ENCODE results near the gene MAPT.

Gene MAPT

GRCh38 chr17:45950888-45951287 is 56.5 kb downstream of the MAPT start:
- TF ChIP-seq, protein P1, sequence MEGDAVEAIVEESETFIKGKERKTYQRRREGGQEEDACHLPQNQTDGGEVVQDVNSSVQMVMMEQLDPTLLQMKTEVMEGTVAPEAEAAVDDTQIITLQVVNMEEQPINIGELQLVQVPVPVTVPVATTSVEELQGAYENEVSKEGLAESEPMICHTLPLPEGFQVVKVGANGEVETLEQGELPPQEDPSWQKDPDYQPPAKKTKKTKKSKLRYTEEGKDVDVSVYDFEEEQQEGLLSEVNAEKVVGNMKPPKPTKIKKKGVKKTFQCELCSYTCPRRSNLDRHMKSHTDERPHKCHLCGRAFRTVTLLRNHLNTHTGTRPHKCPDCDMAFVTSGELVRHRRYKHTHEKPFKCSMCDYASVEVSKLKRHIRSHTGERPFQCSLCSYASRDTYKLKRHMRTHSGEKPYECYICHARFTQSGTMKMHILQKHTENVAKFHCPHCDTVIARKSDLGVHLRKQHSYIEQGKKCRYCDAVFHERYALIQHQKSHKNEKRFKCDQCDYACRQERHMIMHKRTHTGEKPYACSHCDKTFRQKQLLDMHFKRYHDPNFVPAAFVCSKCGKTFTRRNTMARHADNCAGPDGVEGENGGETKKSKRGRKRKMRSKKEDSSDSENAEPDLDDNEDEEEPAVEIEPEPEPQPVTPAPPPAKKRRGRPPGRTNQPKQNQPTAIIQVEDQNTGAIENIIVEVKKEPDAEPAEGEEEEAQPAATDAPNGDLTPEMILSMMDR (conservative IDR thresholded peaks at IDR 0.05; ENCODE audit: low read depth, low read length): no peak
- H3K4me3 ChIP-seq (ENCODE audit: low read depth, low read length): no peak overlapping the region
- no peak for DNase-seq (ENCODE audit: low read depth)

DNA sequence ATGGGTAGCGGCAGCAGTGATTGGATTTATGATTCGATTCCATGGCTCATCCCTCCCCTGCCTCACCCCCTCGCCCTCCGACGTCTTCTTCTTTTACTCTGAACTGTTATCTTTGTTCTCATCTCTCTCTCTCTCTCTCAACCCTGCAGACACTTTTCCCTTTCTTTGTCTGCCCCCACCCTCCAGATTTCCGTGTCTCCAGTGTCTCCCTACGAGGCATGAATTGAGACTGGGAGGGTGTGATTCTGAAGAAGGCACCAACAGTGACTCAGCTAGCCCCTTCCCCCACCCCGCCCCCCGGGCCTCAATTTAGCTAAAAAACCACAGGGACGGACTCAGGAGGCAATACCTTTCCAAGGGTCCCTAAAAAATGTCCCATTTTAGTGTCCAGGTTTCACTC is 57.0 kb downstream of the MAPT start:
- TF ChIP-seq, protein P1 (conservative IDR thresholded peaks at IDR 0.05; ENCODE audit: low read depth, low read length): no peak
- H3K4me3 ChIP-seq (ENCODE audit: low read depth, low read length): no peak overlapping the region
- DNase-seq (ENCODE audit: low read depth): no peak

DNA sequence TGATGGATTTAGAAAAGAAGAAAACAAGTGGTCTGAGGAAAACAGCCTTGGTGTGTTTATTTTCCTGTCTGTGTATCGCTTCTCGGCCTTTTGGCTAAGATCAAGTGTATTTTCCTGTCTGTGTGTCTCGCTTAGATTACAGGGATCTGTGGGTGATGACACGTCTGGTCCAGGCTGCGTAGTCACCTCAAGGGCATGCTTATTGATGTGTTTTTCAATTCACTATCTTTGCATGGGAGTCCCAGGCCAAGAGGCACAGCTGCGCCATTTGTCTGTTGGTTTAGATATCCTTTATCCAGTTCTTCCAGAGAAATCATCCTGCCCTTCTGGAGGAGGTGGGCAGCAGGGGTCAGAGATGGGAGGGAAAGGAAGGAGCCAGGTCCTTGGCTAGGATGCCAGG is 57.6 kb downstream of the MAPT start:
- TF ChIP-seq, protein P1 (conservative IDR thresholded peaks at IDR 0.05; ENCODE audit: low read depth, low read length): no peak
- no peak overlapping the region for H3K4me3 ChIP-seq (ENCODE audit: low read depth, low read length)
- no peak for DNase-seq (ENCODE audit: low read depth)

- no peak overlapping the region for H3K4me3 ChIP-seq (ENCODE audit: low read depth, low read length)
- DNase-seq (ENCODE audit: low read depth): no peak
- TF ChIP-seq, protein P1 (conservative IDR thresholded peaks at IDR 0.05; ENCODE audit: low read depth, low read length): no peak
Measured at GRCh38 chr17:45952814-45953320, 58.5 kb downstream of the MAPT start.

GRCh38 chr17:45953561-45953960 is 59.2 kb downstream of the MAPT start:
- DNase-seq (ENCODE audit: low read depth): no peak
- no peak overlapping the region for H3K4me3 ChIP-seq (ENCODE audit: low read depth, low read length)
- TF ChIP-seq, protein P1 (conservative IDR thresholded peaks at IDR 0.05; ENCODE audit: low read depth, low read length): no peak

- no peak for DNase-seq (ENCODE audit: low read depth)
- TF ChIP-seq, protein P1 (conservative IDR thresholded peaks at IDR 0.05; ENCODE audit: low read depth, low read length): no peak
- H3K4me3 ChIP-seq (ENCODE audit: low read depth, low read length): no peak overlapping the region
Measured at GRCh38 chr17:45954914-45955313, 60.6 kb downstream of the MAPT start.

GRCh38 chr17:45955326-45955725 is 61.0 kb downstream of the MAPT start:
- TF ChIP-seq, protein P1 (conservative IDR thresholded peaks at IDR 0.05; ENCODE audit: low read depth, low read length): no peak
- DNase-seq (ENCODE audit: low read depth): no peak
- no peak overlapping the region for H3K4me3 ChIP-seq (ENCODE audit: low read depth, low read length)
